ENCODE data around the gene FAM171A2.

DNA sequence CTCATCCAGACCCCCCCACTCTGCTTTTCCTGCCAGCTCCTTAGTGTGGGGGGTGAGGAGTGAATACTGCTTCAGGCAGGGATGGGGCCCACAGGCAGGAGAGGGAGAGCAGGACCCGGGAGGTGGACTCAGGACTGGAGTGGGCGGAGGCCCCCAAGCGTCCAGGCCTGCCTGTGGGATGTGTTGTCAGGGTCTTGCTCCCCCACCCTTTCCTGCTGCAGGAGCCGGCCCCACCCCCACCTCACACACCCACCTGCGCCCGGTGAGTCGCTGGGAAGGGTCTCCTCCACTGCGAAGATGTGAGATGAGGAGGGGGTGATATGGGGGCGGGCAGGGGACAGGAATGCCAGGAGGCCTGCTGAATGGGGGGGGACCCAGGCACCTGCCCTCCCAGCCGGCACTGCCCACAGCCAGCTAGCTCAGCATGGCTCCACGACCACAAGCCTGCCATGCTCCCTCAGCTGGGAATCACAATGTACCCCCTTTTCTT lies 1.1 kb downstream of the FAM171A2 start:
- TF ChIP-seq CBFB (CRISPR knock-in tag; IDR thresholded peaks at IDR 0.05; ENCODE audit: low read depth) (no peak), ZNF138 (CRISPR knock-in tag; conservative IDR thresholded peaks at IDR 0.05) (no peak)
- TF ChIP-seq, protein P1, sequence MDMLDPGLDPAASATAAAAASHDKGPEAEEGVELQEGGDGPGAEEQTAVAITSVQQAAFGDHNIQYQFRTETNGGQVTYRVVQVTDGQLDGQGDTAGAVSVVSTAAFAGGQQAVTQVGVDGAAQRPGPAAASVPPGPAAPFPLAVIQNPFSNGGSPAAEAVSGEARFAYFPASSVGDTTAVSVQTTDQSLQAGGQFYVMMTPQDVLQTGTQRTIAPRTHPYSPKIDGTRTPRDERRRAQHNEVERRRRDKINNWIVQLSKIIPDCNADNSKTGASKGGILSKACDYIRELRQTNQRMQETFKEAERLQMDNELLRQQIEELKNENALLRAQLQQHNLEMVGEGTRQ (CRISPR knock-in tag; IDR thresholded peaks at IDR 0.05), result no peak
- TF ChIP-seq, protein P2, sequence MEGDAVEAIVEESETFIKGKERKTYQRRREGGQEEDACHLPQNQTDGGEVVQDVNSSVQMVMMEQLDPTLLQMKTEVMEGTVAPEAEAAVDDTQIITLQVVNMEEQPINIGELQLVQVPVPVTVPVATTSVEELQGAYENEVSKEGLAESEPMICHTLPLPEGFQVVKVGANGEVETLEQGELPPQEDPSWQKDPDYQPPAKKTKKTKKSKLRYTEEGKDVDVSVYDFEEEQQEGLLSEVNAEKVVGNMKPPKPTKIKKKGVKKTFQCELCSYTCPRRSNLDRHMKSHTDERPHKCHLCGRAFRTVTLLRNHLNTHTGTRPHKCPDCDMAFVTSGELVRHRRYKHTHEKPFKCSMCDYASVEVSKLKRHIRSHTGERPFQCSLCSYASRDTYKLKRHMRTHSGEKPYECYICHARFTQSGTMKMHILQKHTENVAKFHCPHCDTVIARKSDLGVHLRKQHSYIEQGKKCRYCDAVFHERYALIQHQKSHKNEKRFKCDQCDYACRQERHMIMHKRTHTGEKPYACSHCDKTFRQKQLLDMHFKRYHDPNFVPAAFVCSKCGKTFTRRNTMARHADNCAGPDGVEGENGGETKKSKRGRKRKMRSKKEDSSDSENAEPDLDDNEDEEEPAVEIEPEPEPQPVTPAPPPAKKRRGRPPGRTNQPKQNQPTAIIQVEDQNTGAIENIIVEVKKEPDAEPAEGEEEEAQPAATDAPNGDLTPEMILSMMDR (IDR thresholded peaks at IDR 0.05), result no peak
- TF ChIP-seq, protein P3, sequence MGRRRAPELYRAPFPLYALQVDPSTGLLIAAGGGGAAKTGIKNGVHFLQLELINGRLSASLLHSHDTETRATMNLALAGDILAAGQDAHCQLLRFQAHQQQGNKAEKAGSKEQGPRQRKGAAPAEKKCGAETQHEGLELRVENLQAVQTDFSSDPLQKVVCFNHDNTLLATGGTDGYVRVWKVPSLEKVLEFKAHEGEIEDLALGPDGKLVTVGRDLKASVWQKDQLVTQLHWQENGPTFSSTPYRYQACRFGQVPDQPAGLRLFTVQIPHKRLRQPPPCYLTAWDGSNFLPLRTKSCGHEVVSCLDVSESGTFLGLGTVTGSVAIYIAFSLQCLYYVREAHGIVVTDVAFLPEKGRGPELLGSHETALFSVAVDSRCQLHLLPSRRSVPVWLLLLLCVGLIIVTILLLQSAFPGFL (CRISPR knock-in tag; IDR thresholded peaks at IDR 0.05; ENCODE audit: borderline replicate concordance), result no peak
- TF ChIP-seq, protein P4, sequence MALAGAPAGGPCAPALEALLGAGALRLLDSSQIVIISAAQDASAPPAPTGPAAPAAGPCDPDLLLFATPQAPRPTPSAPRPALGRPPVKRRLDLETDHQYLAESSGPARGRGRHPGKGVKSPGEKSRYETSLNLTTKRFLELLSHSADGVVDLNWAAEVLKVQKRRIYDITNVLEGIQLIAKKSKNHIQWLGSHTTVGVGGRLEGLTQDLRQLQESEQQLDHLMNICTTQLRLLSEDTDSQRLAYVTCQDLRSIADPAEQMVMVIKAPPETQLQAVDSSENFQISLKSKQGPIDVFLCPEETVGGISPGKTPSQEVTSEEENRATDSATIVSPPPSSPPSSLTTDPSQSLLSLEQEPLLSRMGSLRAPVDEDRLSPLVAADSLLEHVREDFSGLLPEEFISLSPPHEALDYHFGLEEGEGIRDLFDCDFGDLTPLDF (CRISPR knock-in tag; IDR thresholded peaks at IDR 0.05), result no peak
- TF ChIP-seq, protein P5, sequence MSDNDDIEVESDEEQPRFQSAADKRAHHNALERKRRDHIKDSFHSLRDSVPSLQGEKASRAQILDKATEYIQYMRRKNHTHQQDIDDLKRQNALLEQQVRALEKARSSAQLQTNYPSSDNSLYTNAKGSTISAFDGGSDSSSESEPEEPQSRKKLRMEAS (CRISPR knock-in tag; IDR thresholded peaks at IDR 0.05), result no peak

All from WTC11 (cell line).